Measurements from ENCODE around the gene OSER1. TPM values are rescaled to one million over a fixed set of nuclear protein-coding genes. Genes with fewer than 3 reads are reported as not detected.

OSER1 gene
- total RNA-seq, 4 donors from 2014 or later: 41.2 to 49.6 (median 46.8) TPM

DNA sequence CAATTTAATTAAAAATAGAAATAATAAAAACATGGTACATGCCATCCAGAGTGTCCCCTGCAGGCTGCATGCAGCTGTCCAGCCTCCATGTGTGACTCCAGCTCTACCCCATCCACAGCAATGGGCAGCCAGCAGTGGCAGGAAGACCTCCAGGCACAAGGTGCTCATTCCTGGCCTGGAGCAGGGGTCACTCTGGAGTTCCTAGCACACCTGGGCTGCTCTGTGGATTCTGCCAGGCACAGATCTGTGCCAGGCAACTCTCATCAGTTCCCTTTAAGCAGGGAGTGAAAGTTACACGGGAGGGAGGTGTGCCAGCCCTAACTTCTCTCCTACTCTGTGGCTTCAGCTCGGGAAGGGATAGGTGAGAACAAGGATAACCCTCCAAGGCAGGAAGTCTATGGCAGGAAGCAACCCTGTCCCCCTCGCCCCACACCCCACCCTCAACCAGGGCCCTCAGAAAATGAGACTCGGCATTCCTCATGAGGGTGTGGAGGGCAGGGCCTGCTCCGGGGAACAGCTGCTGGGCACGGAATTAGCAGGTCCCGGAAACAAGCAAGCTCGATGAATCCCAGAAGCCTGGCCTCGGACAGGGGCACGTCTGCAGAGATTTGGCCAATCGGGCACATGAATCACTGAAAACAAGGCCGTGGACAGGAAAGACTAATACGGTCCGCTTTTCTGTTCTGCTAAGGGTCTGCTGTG, 33.6 kb downstream of the OSER1 start:
- WGBS, 2 donors: 16 to 30% methylated on average over 14 of the region's 14 CpGs
- intact Hi-C loops (cut with DNase I; ENCODE audit: low total_unique reads): no loop called here
- H3K4me3 ChIP-seq (ENCODE audit: low read depth, poor library complexity, severe bottlenecking): no peak overlapping the region
- no peak for DNase-seq (ENCODE audit: low spot score in 2 of 2)
- TF ChIP-seq, protein P1, sequence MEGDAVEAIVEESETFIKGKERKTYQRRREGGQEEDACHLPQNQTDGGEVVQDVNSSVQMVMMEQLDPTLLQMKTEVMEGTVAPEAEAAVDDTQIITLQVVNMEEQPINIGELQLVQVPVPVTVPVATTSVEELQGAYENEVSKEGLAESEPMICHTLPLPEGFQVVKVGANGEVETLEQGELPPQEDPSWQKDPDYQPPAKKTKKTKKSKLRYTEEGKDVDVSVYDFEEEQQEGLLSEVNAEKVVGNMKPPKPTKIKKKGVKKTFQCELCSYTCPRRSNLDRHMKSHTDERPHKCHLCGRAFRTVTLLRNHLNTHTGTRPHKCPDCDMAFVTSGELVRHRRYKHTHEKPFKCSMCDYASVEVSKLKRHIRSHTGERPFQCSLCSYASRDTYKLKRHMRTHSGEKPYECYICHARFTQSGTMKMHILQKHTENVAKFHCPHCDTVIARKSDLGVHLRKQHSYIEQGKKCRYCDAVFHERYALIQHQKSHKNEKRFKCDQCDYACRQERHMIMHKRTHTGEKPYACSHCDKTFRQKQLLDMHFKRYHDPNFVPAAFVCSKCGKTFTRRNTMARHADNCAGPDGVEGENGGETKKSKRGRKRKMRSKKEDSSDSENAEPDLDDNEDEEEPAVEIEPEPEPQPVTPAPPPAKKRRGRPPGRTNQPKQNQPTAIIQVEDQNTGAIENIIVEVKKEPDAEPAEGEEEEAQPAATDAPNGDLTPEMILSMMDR (IDR thresholded peaks at IDR 0.05): no peak
- TF ChIP-seq POLR2A (IDR thresholded peaks at IDR 0.05): no peak

DNA sequence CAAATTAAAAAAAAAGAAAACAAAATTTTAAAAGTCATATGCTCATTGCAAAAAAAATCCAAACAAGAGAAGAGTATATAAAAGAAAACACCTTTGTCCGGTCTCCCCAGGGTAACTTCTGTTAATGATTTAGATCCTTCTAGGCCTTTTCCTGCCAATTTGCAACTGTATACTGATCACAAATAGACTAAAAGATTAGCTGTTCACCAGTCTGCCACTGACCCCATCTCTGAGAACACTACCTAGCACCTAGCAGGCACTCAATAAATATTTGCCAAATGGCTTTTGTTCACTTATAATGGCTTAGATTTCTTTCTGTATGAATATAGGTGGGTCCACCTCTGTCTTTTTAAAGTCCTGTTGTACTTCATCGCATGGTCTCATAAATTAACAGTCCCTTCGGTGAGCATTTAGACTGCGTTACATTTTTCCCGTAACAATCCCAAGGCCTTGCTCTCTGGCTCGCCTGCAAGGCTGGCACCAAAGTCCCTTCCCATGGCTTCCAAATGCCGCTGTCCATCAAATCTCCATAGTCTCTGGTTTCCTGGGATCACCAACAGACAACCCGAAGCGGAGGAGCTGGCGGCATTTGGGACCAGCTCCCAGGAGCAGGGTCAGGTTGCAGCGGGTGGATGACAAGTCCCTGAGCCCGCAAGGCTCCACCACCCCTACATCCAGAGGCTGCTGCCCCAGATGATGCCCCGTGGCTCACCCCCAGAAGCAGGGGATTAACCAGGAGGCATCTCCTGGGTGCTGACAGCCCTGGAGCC, 35.4 kb downstream of the OSER1 start:
- 92 to 96% methylated on average over 13 of the region's 13 CpGs for WGBS, 2 donors
- no peak overlapping the region for H3K4me3 ChIP-seq (ENCODE audit: low read depth, poor library complexity, severe bottlenecking)
- DNase-seq (ENCODE audit: low spot score in 2 of 2): no peak
- intact Hi-C loops (cut with DNase I; ENCODE audit: low total_unique reads): no loop called here
- no peak for TF ChIP-seq POLR2A (IDR thresholded peaks at IDR 0.05)

DNA sequence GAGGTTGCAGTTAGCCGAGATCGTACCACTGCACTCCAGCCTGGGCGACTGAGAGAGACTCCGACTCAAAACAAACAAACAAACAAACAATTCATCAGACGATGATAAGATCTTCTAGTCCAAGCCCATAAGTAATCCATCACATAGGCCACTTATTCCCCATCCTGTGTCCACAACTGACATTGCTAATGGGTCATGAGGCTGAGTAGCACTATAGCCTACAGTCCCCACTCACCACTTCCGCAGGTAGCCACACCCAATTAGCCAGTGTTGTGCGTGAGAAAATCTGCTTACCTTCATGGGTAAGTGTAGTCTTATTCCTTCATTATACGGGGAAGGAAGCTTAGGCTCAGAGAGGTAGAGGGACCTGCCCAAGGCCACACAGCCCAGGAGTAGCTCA, 36.7 kb downstream of the OSER1 start:
- TF ChIP-seq, protein P1 (IDR thresholded peaks at IDR 0.05): no peak
- TF ChIP-seq POLR2A (IDR thresholded peaks at IDR 0.05): no peak
- intact Hi-C loops (cut with DNase I; ENCODE audit: low total_unique reads): no loop called here
- DNase-seq (ENCODE audit: low spot score in 2 of 2): no peak
- no peak overlapping the region for H3K4me3 ChIP-seq (ENCODE audit: low read depth, poor library complexity, severe bottlenecking)
- WGBS, 2 donors: 84 to 90% methylated on average over 8 of the region's 8 CpGs

DNA sequence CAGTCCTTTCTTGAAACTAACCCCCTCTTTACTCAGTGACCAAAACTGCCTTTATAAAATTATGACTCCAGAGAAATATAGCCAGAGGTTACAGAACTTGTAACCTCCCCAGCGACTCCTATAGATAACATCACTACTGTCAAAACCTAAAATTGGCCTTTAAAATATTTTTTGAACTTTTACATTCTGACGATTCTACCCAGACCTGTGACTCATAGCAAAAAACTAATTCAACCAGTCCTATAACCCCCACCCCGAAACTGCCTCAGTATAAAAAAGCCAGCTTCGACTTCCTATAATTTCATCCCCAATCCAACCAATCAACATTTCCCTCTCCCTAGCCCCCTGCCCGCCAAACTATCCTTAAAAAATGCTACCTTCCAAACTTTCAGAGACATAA, 37.5 kb downstream of the OSER1 start:
- TF ChIP-seq, protein P1 (IDR thresholded peaks at IDR 0.05): no peak
- no peak for TF ChIP-seq POLR2A (IDR thresholded peaks at IDR 0.05)
- intact Hi-C loops (cut with DNase I; ENCODE audit: low total_unique reads): no loop called here
- no peak for DNase-seq (ENCODE audit: low spot score in 2 of 2)
- H3K4me3 ChIP-seq (ENCODE audit: low read depth, poor library complexity, severe bottlenecking): no peak overlapping the region
- 55 to 56% methylated on average over 5 of the region's 5 CpGs for WGBS, 2 donors

DNA sequence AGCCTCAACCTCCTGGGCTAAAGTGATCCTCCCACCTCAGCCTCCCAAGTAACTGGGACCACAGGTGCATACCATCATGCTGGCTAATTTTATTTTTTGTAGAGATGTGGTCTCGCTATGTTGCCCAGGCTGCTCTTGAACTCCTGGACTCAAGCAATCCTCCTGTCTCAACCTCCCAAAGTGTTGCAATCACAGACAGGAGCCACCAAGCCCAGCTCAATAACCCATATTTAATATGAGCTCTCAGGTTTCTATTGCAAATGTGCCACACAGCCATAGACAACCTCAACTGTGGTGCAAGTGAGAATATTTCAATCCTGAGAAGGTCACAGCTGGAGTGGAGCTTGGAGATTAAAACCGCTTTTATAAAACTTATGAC, 38.0 kb downstream of the OSER1 start:
- 93 to 99% methylated on average over 2 of the region's 2 CpGs for WGBS, 2 donors
- TF ChIP-seq, protein P1 (IDR thresholded peaks at IDR 0.05): no peak
- no peak for TF ChIP-seq POLR2A (IDR thresholded peaks at IDR 0.05)
- no peak overlapping the region for H3K4me3 ChIP-seq (ENCODE audit: low read depth, poor library complexity, severe bottlenecking)
- intact Hi-C loops (cut with DNase I; ENCODE audit: low total_unique reads): no loop called here
- no peak for DNase-seq (ENCODE audit: low spot score in 2 of 2)

DNA sequence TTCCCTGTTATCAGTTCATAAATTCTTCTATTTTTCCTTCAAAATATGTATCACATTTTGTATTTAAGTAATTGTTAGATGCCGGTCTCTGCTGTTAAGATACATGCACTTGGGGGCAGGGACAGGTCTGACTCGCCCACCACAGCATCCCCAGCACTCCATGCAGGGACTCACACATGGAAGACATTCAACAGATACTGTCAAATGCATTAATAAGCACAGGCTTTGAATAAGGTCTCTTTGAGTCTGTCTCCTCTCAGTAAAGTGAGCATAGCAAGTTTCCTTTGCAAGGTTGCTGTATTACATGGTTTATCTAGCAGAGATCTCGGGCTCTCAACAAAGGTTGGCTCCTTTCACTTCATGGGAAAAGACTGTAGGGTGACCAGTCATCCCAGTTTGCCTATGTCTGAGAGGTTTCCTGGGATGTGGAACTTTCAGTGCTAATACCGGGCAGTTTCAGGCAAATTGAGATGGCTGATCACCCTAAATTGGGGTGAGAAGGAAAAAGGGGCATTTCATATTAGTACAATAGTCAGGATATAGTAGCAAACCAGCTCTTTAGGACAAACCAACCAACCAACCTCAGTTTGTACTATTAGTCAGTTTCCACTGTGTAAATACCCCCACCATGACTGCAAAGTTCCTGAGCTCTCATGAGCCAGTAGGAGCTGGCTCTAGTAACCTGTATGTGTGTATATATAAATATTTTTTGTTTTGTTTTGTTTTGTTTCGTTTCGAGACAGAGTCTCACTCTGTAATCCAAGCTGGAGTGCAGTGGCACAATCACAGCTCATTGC, 38.6 kb downstream of the OSER1 start:
- no peak for DNase-seq (ENCODE audit: low spot score in 2 of 2)
- WGBS, 2 donors: 64 to 71% methylated on average over 6 of the region's 6 CpGs
- intact Hi-C loops (cut with DNase I; ENCODE audit: low total_unique reads): no loop called here
- TF ChIP-seq POLR2A (IDR thresholded peaks at IDR 0.05): no peak
- TF ChIP-seq, protein P1 (IDR thresholded peaks at IDR 0.05): no peak
- H3K4me3 ChIP-seq (ENCODE audit: low read depth, poor library complexity, severe bottlenecking): no peak overlapping the region

Measured in lower leg skin (tissue), 4 donors.